H1 (cell line): Measurements from ENCODE around the gene SLC9A4. TPM values are rescaled to one million over a fixed set of nuclear protein-coding genes. Genes with fewer than 3 reads are reported as not detected.

ENCODE experiments used
- CTCF ChIA-PET: fragments of 300-600 bp; sonication (Branson Sonifier 250); formaldehyde crosslinking; loops from one replicate; lab custom pipeline; 2021; ENCODE audit not compliant: partially characterized antibody; lab: Charles Lee
- POLR2A ChIA-PET: fragments of 300-600 bp; sonication (Branson Sonifier 250); formaldehyde crosslinking; loops from one replicate; lab custom pipeline; 2021; ENCODE audit warnings: inconsistent platforms; ENCODE audit not compliant: partially characterized antibody; lab: Charles Lee
- DNase-seq, 2 experiments: peaks; one replicate each; pipeline versions ENCODE4 v3.0.0 to v3.0.0-alpha.2; 2010 to 2022; ENCODE audit warnings: low spot score in 2 of 2, low read depth in 1 of 2, mixed read lengths in 1 of 2
- FAIRE-seq: peaks from 2 replicates; lab custom pipeline; 2011; peaks lifted over from hg19 to GRCh38; lab: Jason Lieb, UNC
- H2AFZ ChIP-seq: 2 replicates; pipeline ENCODE4 v1.8.1; 2012; ENCODE audit warnings: low read length, inconsistent platforms
- H2AK5ac ChIP-seq: 2 replicates; pipeline ENCODE4 v1.6.1; 2013; ENCODE audit warnings: low read depth, low read length
- H2BK120ac ChIP-seq: replicated peaks from 2 replicates; pipeline ENCODE3; 2013; ENCODE audit warnings: low read depth, low read length, inconsistent platforms
- H2BK12ac ChIP-seq: 2 replicates; pipeline ENCODE4 v1.6.1; 2013; ENCODE audit warnings: low read depth, low read length
- H2BK15ac ChIP-seq: 2 replicates; pipeline ENCODE4 v1.6.1; 2013; ENCODE audit warnings: low read length
- H2BK20ac ChIP-seq: 2 replicates; pipeline ENCODE4 v1.6.1; 2013; ENCODE audit warnings: low read length
- H2BK5ac ChIP-seq: 2 replicates; pipeline ENCODE4 v1.6.1; 2013; ENCODE audit warnings: low read depth, low read length
- H3K14ac ChIP-seq: 2 replicates; pipeline ENCODE4 v1.6.1; 2013; ENCODE audit warnings: inconsistent platforms; ENCODE audit not compliant: insufficient read length
- H3K18ac ChIP-seq: 2 replicates; pipeline ENCODE4 v1.6.1; 2013; ENCODE audit warnings: low read length; ENCODE audit errors: extremely low read depth
- H3K23ac ChIP-seq: 2 replicates; pipeline ENCODE4 v1.6.1; 2013; ENCODE audit warnings: inconsistent platforms; ENCODE audit not compliant: insufficient read length
- H3K23me2 ChIP-seq: 2 replicates; pipeline ENCODE4 v1.6.1; 2013; ENCODE audit warnings: low read depth, low read length
- H3K27ac ChIP-seq: 2 replicates; pipeline ENCODE4 v1.6.1; 2011; ENCODE audit warnings: low read depth, low read length, inconsistent platforms
- H3K27me3 ChIP-seq, 4 experiments: replicated peaks in 1 of 4; 1 replicate in 1 of 4; 2 replicates in 3 of 4; pipeline versions ENCODE4 v1.6.1 to v1.8.1; 2011 to 2013; ENCODE audit warnings: low read length in 3 of 4, mild to moderate bottlenecking in 3 of 4, inconsistent platforms in 2 of 4, mixed read lengths in 2 of 4, moderate library complexity in 1 of 4; ENCODE audit not compliant: control insufficient read depth in 3 of 4, insufficient read depth in 3 of 4; ENCODE audit errors: extremely low read depth in 1 of 4
- H3K36me3 ChIP-seq, 4 experiments: 2 replicates each; pipeline versions ENCODE4 v1.6.1 to v1.8.1; 2011 to 2013; ENCODE audit warnings: mild to moderate bottlenecking in 4 of 4, low read length in 3 of 4, moderate library complexity in 2 of 4, control low read depth in 1 of 4, inconsistent platforms in 1 of 4; ENCODE audit not compliant: insufficient read depth in 4 of 4, control insufficient read depth in 2 of 4
- H3K4ac ChIP-seq: replicated peaks from 2 replicates; pipeline ENCODE3; 2013; ENCODE audit warnings: low read length, low read depth, mixed read lengths, inconsistent platforms; ENCODE audit not compliant: insufficient read length
- H3K4me1 ChIP-seq, 4 experiments: replicated peaks in 1 of 4; 1 replicate in 1 of 4; 2 replicates in 3 of 4; pipeline versions ENCODE4 v1.6.1 to v1.8.1; 2011 to 2013; ENCODE audit warnings: low read length in 3 of 4, inconsistent platforms in 2 of 4, mixed read lengths in 1 of 4; ENCODE audit not compliant: insufficient read depth in 4 of 4, control insufficient read depth in 3 of 4
- H3K4me2 ChIP-seq, 2 experiments: 2 replicates each; pipeline versions ENCODE4 v1.6.1 to v1.8.1; 2011 to 2013; ENCODE audit warnings: low read depth in 2 of 2, low read length in 2 of 2, control low read depth in 1 of 2, inconsistent platforms in 1 of 2, mild to moderate bottlenecking in 1 of 2; ENCODE audit not compliant: insufficient read depth in 1 of 2
- H3K4me3 ChIP-seq, 4 experiments: fragments of 200-600, 300-600 bp in 1 of 4; sonication (generic), shearing (Covaris generic), sonication (Bioruptor Twin) in 1 of 4; 2 replicates each; pipeline versions ENCODE4 v1.5.1 to v1.8.1; 2011 to 2016; ENCODE audit warnings: low read length in 4 of 4, low read depth in 3 of 4, control low read depth in 2 of 4, inconsistent platforms in 2 of 4, mild to moderate bottlenecking in 2 of 4, mixed read lengths in 1 of 4, moderate library complexity in 1 of 4; ENCODE audit not compliant: insufficient read depth in 2 of 4; ENCODE audit errors: extremely low read depth in 1 of 4
- H3K56ac ChIP-seq: replicated peaks from 2 replicates; pipeline ENCODE3; 2013; ENCODE audit warnings: low read depth, mild to moderate bottlenecking, mixed read lengths, low read length, inconsistent platforms; ENCODE audit not compliant: insufficient read length
- H3K79me1 ChIP-seq: 2 replicates; pipeline ENCODE4 v1.6.1; 2013; ENCODE audit warnings: low read depth, low read length, control low read depth
- H3K79me2 ChIP-seq, 2 experiments: 2 replicates each; pipeline versions ENCODE4 v1.6.1 to v1.8.1; 2012 to 2013; ENCODE audit warnings: low read length in 2 of 2, mild to moderate bottlenecking in 2 of 2, inconsistent platforms in 1 of 2; ENCODE audit not compliant: insufficient read depth in 2 of 2, control insufficient read depth in 1 of 2
- H3K9ac ChIP-seq, 4 experiments: replicated peaks in 1 of 4; 1 replicate in 1 of 4; 2 replicates in 3 of 4; pipeline versions ENCODE4 v1.6.1 to v1.8.1; 2011 to 2013; ENCODE audit warnings: low read depth in 3 of 4, low read length in 3 of 4, control low read depth in 2 of 4, mild to moderate bottlenecking in 2 of 4, moderate library complexity in 2 of 4, inconsistent platforms in 1 of 4; ENCODE audit errors: extremely low read depth in 1 of 4
- H3K9me3 ChIP-seq, 2 experiments: 2 replicates each; pipeline versions ENCODE4 v1.6.1 to v1.8.1; 2012 to 2013; ENCODE audit warnings: mild to moderate bottlenecking in 2 of 2, moderate library complexity in 2 of 2, control low read depth in 1 of 2, inconsistent platforms in 1 of 2, low read depth in 1 of 2, low read length in 1 of 2, mixed read lengths in 1 of 2; ENCODE audit not compliant: insufficient read depth in 2 of 2
- H4K20me1 ChIP-seq, 2 experiments: replicated peaks in 1 of 2; 2 replicates each; pipeline versions ENCODE3 to v1.8.1; 2011 to 2013; ENCODE audit warnings: inconsistent platforms in 2 of 2, low read length in 2 of 2, mild to moderate bottlenecking in 1 of 2; ENCODE audit not compliant: insufficient read depth in 2 of 2, control insufficient read depth in 1 of 2
- H4K5ac ChIP-seq: 2 replicates; pipeline ENCODE4 v1.6.1; 2013; ENCODE audit warnings: low read length, low read depth, mixed read lengths, inconsistent platforms; ENCODE audit not compliant: insufficient read length
- H4K8ac ChIP-seq: 2 replicates; pipeline ENCODE4 v1.8.0; 2013; ENCODE audit warnings: mild to moderate bottlenecking, moderate library complexity, low read length, inconsistent platforms; ENCODE audit not compliant: insufficient read depth; ENCODE audit errors: extremely low read depth
- H4K91ac ChIP-seq: replicated peaks from 2 replicates; pipeline ENCODE3; 2013; ENCODE audit warnings: low read length, mixed read lengths, inconsistent platforms; ENCODE audit not compliant: insufficient read length
- ASH2L ChIP-seq: fragments of 200-600, 300-600 bp; sonication (generic); IDR thresholded peaks from one replicate; pipeline ENCODE4 v1.7.1; 2017; ENCODE audit warnings: low read length
- ATF2 ChIP-seq: IDR thresholded peaks from 2 replicates; pipeline ENCODE4 v1.6.1; 2012; ENCODE audit warnings: low read length, inconsistent platforms
- CHD1 ChIP-seq: IDR thresholded peaks from 2 replicates; pipeline ENCODE4 v1.6.1; 2012; ENCODE audit warnings: low read depth, low read length, improper control_type of control experiment
- CREB1 ChIP-seq: IDR thresholded peaks from 2 replicates; pipeline ENCODE4 v1.6.1; 2012; ENCODE audit warnings: inconsistent platforms
- E2F6 ChIP-seq: IDR thresholded peaks from 2 replicates; pipeline ENCODE4 v1.6.1; 2012; ENCODE audit warnings: inconsistent platforms
- GTF2F1 ChIP-seq: IDR thresholded peaks from 2 replicates; pipeline ENCODE4 v1.6.1; 2012; ENCODE audit warnings: low read depth, low read length, improper control_type of control experiment, borderline replicate concordance
- MAFK ChIP-seq: IDR thresholded peaks from 2 replicates; pipeline ENCODE4 v1.6.1; 2012; ENCODE audit warnings: low read depth, mild to moderate bottlenecking, improper control_type of control experiment, low read length
- POLR2AphosphoS5 ChIP-seq: IDR thresholded peaks from 2 replicates; pipeline ENCODE4 v1.6.1; 2011; ENCODE audit warnings: low read depth, low read length
- SRF ChIP-seq: IDR thresholded peaks from 2 replicates; pipeline ENCODE4 v1.6.1; 2011; ENCODE audit warnings: mild to moderate bottlenecking, low read depth, low read length, moderate library complexity
- TAF1 ChIP-seq: IDR thresholded peaks from 2 replicates; pipeline ENCODE4 v1.6.1; 2011; ENCODE audit warnings: mild to moderate bottlenecking, low read depth, low read length
- TAF7 ChIP-seq: optimal IDR thresholded peaks from 2 replicates; pipeline ENCODE3; 2011; ENCODE audit warnings: low read depth, mild to moderate bottlenecking, inconsistent platforms, low read length, moderate library complexity, borderline replicate concordance
- WGBS, 2 experiments: shearing (Covaris generic) in 1 of 2; methylation state at CpG; one replicate each; pipeline versions ENCODE4 v1.1.6 to v1.1.7; 2013 to 2015; ENCODE audit warnings: low lambda C conversion rate in 2 of 2, mixed read lengths in 2 of 2, inconsistent platforms in 1 of 2, low coverage in 1 of 2, missing lambda C conversion rate in 1 of 2; ENCODE audit not compliant: insufficient replicate concordance in 2 of 2, insufficient coverage in 1 of 2, insufficient read length in 1 of 2; ENCODE audit errors: extremely low coverage in 1 of 2, missing lambda C conversion rate in 1 of 2; 5-methylcytosine and 5-hydroxymethylcytosine counted together
- polyA plus RNA-seq, 7 experiments: library from polyadenylated mRNA; depleted of rRNA in 3 of 7; stranded (reverse) in 5 of 7; unstranded in 2 of 7; fragments of >200 nt in 5 of 7; fragments of 200-250 nt in 2 of 7; gene quantifications; 1 replicate in 5 of 7; 2 replicates in 1 of 7; 4 replicates in 1 of 7; pipeline versions ENCODE4 v1.2.1 to v1.2.3, GENCODE V29; 2011 to 2013; ENCODE audit warnings: missing spikeins in 2 of 7, mixed read lengths in 2 of 7
- total RNA-seq: library from RNA; stranded (reverse); fragmentation: NEBNext Ultra II Directional; extraction: Animal tissue kit (Norgen Biotek cat#: 25700); gene quantifications from 2 replicates; pipeline ENCODE4 v1.2.1, GENCODE V29; 2021

The SLC9A4 gene
- total and polyA plus RNA-seq, 2 of the 8 experiments (the other 6 are each of a cell fraction or from before 2014, with no cell fraction given) = not detected

GRCh38 chr2:102505290-102505689, 32.3 kb downstream of the SLC9A4 start:
- Histone ChIP-seq H3K23me2 (no peaks in the 10 kb centered on the region), H3K27me3 (no peaks in the 10 kb centered on the region), H4K91ac (no peak overlapping the region), H4K20me1 (no peaks in the 10 kb centered on the region), H2BK12ac (no peak overlapping the region), H3K9ac (no peak overlapping the region), H2AK5ac (no peak overlapping the region), H3K4me1 (0 out of 7 replicates have a peak, but pooled peaks cover 0 to 3% (median 0%) of the 10 kb centered on the region in 4 experiments), H3K18ac (no peak overlapping the region), H3K4me2 (no peak overlapping the region), H3K4ac (no peak overlapping the region), H4K5ac (no peak overlapping the region), H2BK20ac (no peak overlapping the region), H3K79me2 (no peaks in the 10 kb centered on the region), H2BK15ac (no peak overlapping the region), H2AFZ (no peak overlapping the region), H3K36me3 (no peaks in the 10 kb centered on the region), H3K14ac (no peak overlapping the region), H4K8ac (no peak overlapping the region), H2BK5ac (no peak overlapping the region), H2BK120ac (no peak overlapping the region), H3K9me3 (no peaks in the 10 kb centered on the region), H3K27ac (no peak overlapping the region), H3K56ac (no peak overlapping the region), H3K23ac (no peak overlapping the region), H3K4me3 (no peak overlapping the region), H3K79me1 (no peaks in the 10 kb centered on the region)
- FAIRE-seq (no peak), DNase-seq (no peak)
- ChIA-PET CTCF (no interaction called here), POLR2A (no interaction called here)
- WGBS, 2 experiments = 81% methylated on average over 10 of the region's 10 CpGs; no CpG with 5 or more reads in 1 of the 2 experiments
- TF ChIP-seq GTF2F1 = no peak
- TF ChIP-seq CHD1 = no peak
- no peak for TF ChIP-seq ASH2L
- no peak for TF ChIP-seq TAF1
- TF ChIP-seq CREB1 = no peak
- no peak for TF ChIP-seq TAF7
- TF ChIP-seq MAFK = no peak
- no peak for TF ChIP-seq ATF2
- no peak for TF ChIP-seq POLR2AphosphoS5
- TF ChIP-seq SRF = no peak
- no peak for TF ChIP-seq E2F6
